ENCODE measurements around the gene AFG3L2.

The AFG3L2 gene

DNA sequence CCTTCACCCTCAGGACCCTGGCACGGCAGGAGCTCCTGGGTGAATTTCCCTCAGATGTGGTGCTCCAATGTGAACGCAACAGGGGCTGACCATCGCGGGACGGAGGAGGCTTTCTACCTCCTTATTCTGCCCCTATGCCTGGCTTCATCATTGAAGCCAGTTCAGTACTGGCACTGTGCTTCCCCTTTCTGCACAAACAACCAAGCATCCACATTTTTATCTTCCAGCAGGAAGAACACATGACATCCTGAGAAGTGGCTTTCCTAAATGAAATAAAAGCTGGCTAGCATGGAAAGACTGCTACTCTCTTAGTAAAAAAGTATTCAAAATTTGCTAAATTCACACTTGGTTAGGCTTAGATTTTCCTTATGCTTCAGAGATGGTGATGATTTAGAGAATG, 24.8 kb downstream of the AFG3L2 start:
- DNase-seq: no peak

- no peak for DNase-seq
These were observed 29.1 kb downstream of the AFG3L2 start for GRCh38 chr18:12347895-12348294.

GRCh38 chr18:12346240-12346565, 30.8 kb downstream of the AFG3L2 start:
- no peak for DNase-seq

GRCh38 chr18:12345491-12346239, 31.4 kb downstream of the AFG3L2 start:
- no peak for DNase-seq

- DNase-seq: no peak
These were observed 34.4 kb downstream of the AFG3L2 start for GRCh38 chr18:12342661-12343060.

GRCh38 chr18:12340945-12341660, 35.9 kb downstream of the AFG3L2 start:
- no peak for DNase-seq

DNA sequence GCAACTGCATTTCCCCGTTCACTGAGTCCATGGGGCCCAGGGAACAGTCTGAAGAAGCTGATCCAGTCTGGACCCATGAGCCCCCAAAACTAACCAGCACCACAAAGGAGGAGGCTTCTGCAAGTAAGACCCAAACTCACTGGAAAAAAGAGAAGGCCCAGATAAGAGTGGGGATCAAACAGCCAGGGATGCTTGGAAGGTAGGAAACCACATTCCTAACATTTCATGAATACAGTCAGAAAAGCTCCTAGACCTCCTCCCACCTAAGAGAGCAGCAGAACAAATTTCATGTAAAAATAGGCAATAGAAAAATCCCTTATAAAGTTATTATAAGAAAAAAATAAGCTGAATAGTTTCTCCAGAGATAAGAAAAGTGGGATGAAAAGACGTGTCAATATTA, 38.6 kb downstream of the AFG3L2 start:
- DNase-seq: no peak

DNA sequence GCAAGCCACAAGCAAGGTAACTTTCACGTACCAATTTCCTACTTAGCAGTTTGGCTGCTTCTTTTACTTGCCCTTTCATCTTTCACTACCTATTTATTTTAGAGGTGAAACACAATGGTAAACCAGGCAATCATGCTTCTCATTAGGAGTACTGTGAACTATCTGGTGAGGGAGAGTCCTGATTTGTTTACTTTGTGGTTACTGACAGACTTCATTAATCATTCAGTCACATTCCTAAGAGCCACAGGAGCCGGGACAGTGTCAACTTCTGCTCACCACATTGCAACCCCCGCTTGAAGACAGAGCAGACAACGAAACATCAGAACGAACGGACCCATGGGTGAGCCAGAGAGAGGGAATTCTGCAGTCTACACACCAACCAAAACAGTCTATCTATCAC, 40.1 kb downstream of the AFG3L2 start:
- DNase-seq: no peak

DNA sequence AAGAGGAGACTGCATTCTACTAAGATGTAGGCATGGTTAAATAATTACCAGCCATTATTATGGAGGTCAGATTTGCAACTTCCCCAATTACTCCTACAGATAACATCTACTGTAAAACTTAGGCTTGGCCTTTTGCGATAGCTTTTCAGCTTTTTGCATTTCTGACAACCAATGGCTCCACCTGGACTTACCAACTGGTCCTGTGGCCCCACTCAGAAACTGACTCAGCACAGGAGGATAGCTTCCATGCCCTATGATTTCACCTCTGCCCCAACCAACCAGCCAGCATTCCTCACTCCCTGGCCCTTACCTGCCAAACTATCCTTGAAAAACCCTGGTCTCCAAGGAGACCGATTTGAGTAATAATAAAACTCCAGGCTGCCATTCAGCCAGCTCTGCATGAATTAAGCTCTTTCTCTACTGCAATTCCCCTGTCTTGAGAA, 40.8 kb downstream of the AFG3L2 start:
- no peak for DNase-seq

GRCh38 chr18:12335503-12335902, 41.5 kb downstream of the AFG3L2 start:
- no peak for DNase-seq

GRCh38 chr18:12334863-12335262, 42.2 kb downstream of the AFG3L2 start:
- no peak for DNase-seq

GRCh38 chr18:12334366-12334808, 42.6 kb downstream of the AFG3L2 start:
- DNase-seq: no peak

- DNase-seq: no peak
These were observed 43.3 kb downstream of the AFG3L2 start for GRCh38 chr18:12333506-12334290.

GRCh38 chr18:12330766-12331165, 46.3 kb downstream of the AFG3L2 start:
- DNase-seq: no peak

- no peak for DNase-seq
These were observed 47.8 kb downstream of the AFG3L2 start for GRCh38 chr18:12329125-12329698.

GRCh38 chr18:12328179-12328823, 48.7 kb downstream of the AFG3L2 start:
- DNase-seq: no peak

DNA sequence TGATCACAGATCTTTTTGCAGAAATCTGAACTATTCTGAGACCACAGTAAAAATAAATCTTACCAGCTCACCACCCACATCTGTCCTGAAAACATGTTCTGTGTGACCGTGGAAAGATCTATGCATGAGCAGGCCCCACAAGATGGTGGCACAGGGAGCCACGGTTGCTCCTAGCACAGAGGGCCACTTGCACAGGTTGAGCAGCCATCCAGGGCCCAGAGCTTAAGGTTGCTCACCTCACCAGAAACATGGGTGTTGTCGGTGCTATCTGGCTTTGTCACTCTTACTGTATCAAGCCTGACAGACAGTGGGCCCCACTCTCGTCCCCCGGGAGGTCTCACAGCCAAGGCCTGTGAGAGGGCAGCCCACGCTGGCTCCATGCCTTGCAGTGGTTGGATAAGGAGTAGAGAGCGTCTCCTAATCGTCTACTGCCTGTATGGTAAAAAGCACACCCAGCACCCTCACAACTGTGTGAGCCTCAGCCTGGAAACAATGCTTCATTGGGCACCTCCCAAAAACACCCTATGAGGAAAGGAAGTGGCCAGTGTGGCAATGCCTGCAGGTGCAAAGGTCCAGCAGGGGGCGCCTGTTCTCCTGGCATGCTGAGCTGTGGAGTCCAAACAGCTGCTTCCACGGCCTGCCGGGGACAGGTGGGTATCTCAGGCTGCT, 49.4 kb downstream of the AFG3L2 start:
- DNase-seq: peak; percentile 28 to 57

GRCh38 chr18:12326711-12327460, 50.1 kb downstream of the AFG3L2 start:
- DNase-seq: no peak

DNA sequence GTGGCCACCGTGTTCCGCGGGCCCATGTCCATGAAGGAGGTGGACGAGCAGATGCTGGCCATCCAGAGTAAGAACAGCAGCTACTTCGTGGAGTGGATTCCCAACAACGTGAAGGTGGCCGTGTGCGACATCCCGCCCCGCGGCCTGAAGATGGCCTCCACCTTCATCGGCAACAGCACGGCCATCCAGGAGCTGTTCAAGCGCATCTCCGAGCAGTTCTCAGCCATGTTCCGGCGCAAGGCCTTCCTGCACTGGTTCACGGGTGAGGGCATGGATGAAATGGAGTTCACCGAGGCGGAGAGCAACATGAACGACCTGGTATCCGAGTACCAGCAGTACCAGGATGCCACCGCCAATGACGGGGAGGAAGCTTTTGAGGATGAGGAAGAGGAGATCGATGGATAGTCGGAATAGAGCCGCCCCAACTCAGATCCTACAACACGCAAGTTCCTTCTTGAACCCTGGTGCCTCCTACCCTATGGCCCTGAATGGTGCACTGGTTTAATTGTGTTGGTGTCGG, 51.2 kb downstream of the AFG3L2 start:
- no peak for DNase-seq

DNA sequence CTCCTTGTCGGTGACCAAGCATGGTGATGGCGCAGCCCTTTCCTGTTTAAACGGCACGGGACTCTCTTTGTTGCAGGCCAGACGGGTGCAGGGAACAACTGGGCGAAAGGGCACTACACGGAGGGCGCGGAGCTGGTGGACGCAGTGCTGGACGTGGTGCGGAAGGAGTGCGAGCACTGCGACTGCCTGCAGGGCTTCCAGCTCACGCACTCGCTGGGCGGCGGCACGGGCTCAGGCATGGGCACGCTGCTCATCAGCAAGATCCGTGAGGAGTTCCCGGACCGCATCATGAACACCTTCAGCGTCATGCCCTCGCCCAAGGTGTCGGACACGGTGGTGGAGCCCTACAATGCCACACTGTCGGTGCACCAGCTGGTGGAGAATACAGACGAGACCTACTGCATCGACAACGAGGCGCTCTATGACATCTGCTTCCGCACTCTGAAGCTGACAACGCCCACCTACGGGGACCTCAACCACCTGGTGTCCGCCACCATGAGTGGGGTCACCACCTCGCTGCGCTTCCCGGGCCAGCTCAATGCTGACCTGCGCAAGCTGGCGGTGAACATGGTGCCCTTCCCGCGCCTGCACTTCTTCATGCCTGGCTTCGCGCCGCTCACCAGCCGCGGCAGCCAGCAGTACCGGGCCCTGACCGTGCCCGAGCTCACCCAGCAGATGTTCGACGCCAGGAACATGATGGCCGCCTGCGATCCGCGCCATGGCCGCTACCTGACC, 51.9 kb downstream of the AFG3L2 start:
- DNase-seq: no peak

GRCh38 chr18:12321333-12321732, 55.7 kb downstream of the AFG3L2 start:
- DNase-seq: no peak
